H1 (cell line): ENCODE data around the gene GDPD5. TPM values are rescaled to one million over a fixed set of nuclear protein-coding genes. Genes with fewer than 3 reads are reported as not detected.

ENCODE experiments used
- CTCF ChIA-PET: fragments of 300-600 bp; sonication (Branson Sonifier 250); formaldehyde crosslinking; loops from one replicate; lab custom pipeline; 2021; ENCODE audit not compliant: partially characterized antibody; lab: Charles Lee
- POLR2A ChIA-PET: fragments of 300-600 bp; sonication (Branson Sonifier 250); formaldehyde crosslinking; loops from one replicate; lab custom pipeline; 2021; ENCODE audit warnings: inconsistent platforms; ENCODE audit not compliant: partially characterized antibody; lab: Charles Lee
- DNase-seq, 2 experiments: peaks; one replicate each; pipeline versions ENCODE4 v3.0.0 to v3.0.0-alpha.2; 2010 to 2022; ENCODE audit warnings: low spot score in 2 of 2, low read depth in 1 of 2, mixed read lengths in 1 of 2
- FAIRE-seq: peaks from 2 replicates; lab custom pipeline; 2011; peaks lifted over from hg19 to GRCh38; lab: Jason Lieb, UNC
- H2AFZ ChIP-seq: 2 replicates; pipeline ENCODE4 v1.8.1; 2012; ENCODE audit warnings: low read length, inconsistent platforms
- H2AK5ac ChIP-seq: 2 replicates; pipeline ENCODE4 v1.6.1; 2013; ENCODE audit warnings: low read depth, low read length
- H2BK120ac ChIP-seq: replicated peaks from 2 replicates; pipeline ENCODE3; 2013; ENCODE audit warnings: low read depth, low read length, inconsistent platforms
- H2BK12ac ChIP-seq: 2 replicates; pipeline ENCODE4 v1.6.1; 2013; ENCODE audit warnings: low read depth, low read length
- H2BK15ac ChIP-seq: 2 replicates; pipeline ENCODE4 v1.6.1; 2013; ENCODE audit warnings: low read length
- H2BK20ac ChIP-seq: 2 replicates; pipeline ENCODE4 v1.6.1; 2013; ENCODE audit warnings: low read length
- H2BK5ac ChIP-seq: 2 replicates; pipeline ENCODE4 v1.6.1; 2013; ENCODE audit warnings: low read depth, low read length
- H3K14ac ChIP-seq: 2 replicates; pipeline ENCODE4 v1.6.1; 2013; ENCODE audit warnings: inconsistent platforms; ENCODE audit not compliant: insufficient read length
- H3K18ac ChIP-seq: 2 replicates; pipeline ENCODE4 v1.6.1; 2013; ENCODE audit warnings: low read length; ENCODE audit errors: extremely low read depth
- H3K23ac ChIP-seq: 2 replicates; pipeline ENCODE4 v1.6.1; 2013; ENCODE audit warnings: inconsistent platforms; ENCODE audit not compliant: insufficient read length
- H3K23me2 ChIP-seq: 2 replicates; pipeline ENCODE4 v1.6.1; 2013; ENCODE audit warnings: low read depth, low read length
- H3K27ac ChIP-seq: 2 replicates; pipeline ENCODE4 v1.6.1; 2011; ENCODE audit warnings: low read depth, low read length, inconsistent platforms
- H3K27me3 ChIP-seq, 4 experiments: replicated peaks in 1 of 4; 1 replicate in 1 of 4; 2 replicates in 3 of 4; pipeline versions ENCODE4 v1.6.1 to v1.8.1; 2011 to 2013; ENCODE audit warnings: low read length in 3 of 4, mild to moderate bottlenecking in 3 of 4, inconsistent platforms in 2 of 4, mixed read lengths in 2 of 4, moderate library complexity in 1 of 4; ENCODE audit not compliant: control insufficient read depth in 3 of 4, insufficient read depth in 3 of 4; ENCODE audit errors: extremely low read depth in 1 of 4
- H3K36me3 ChIP-seq, 4 experiments: 2 replicates each; pipeline versions ENCODE4 v1.6.1 to v1.8.1; 2011 to 2013; ENCODE audit warnings: mild to moderate bottlenecking in 4 of 4, low read length in 3 of 4, moderate library complexity in 2 of 4, control low read depth in 1 of 4, inconsistent platforms in 1 of 4; ENCODE audit not compliant: insufficient read depth in 4 of 4, control insufficient read depth in 2 of 4
- H3K4ac ChIP-seq: replicated peaks from 2 replicates; pipeline ENCODE3; 2013; ENCODE audit warnings: low read length, low read depth, mixed read lengths, inconsistent platforms; ENCODE audit not compliant: insufficient read length
- H3K4me1 ChIP-seq, 4 experiments: replicated peaks in 1 of 4; 1 replicate in 1 of 4; 2 replicates in 3 of 4; pipeline versions ENCODE4 v1.6.1 to v1.8.1; 2011 to 2013; ENCODE audit warnings: low read length in 3 of 4, inconsistent platforms in 2 of 4, mixed read lengths in 1 of 4; ENCODE audit not compliant: insufficient read depth in 4 of 4, control insufficient read depth in 3 of 4
- H3K4me2 ChIP-seq, 2 experiments: 2 replicates each; pipeline versions ENCODE4 v1.6.1 to v1.8.1; 2011 to 2013; ENCODE audit warnings: low read depth in 2 of 2, low read length in 2 of 2, control low read depth in 1 of 2, inconsistent platforms in 1 of 2, mild to moderate bottlenecking in 1 of 2; ENCODE audit not compliant: insufficient read depth in 1 of 2
- H3K4me3 ChIP-seq, 4 experiments: fragments of 200-600, 300-600 bp in 1 of 4; sonication (generic), shearing (Covaris generic), sonication (Bioruptor Twin) in 1 of 4; 2 replicates each; pipeline versions ENCODE4 v1.5.1 to v1.8.1; 2011 to 2016; ENCODE audit warnings: low read length in 4 of 4, low read depth in 3 of 4, control low read depth in 2 of 4, inconsistent platforms in 2 of 4, mild to moderate bottlenecking in 2 of 4, mixed read lengths in 1 of 4, moderate library complexity in 1 of 4; ENCODE audit not compliant: insufficient read depth in 2 of 4; ENCODE audit errors: extremely low read depth in 1 of 4
- H3K56ac ChIP-seq: replicated peaks from 2 replicates; pipeline ENCODE3; 2013; ENCODE audit warnings: low read depth, mild to moderate bottlenecking, mixed read lengths, low read length, inconsistent platforms; ENCODE audit not compliant: insufficient read length
- H3K79me1 ChIP-seq: 2 replicates; pipeline ENCODE4 v1.6.1; 2013; ENCODE audit warnings: low read depth, low read length, control low read depth
- H3K79me2 ChIP-seq, 2 experiments: 2 replicates each; pipeline versions ENCODE4 v1.6.1 to v1.8.1; 2012 to 2013; ENCODE audit warnings: low read length in 2 of 2, mild to moderate bottlenecking in 2 of 2, inconsistent platforms in 1 of 2; ENCODE audit not compliant: insufficient read depth in 2 of 2, control insufficient read depth in 1 of 2
- H3K9ac ChIP-seq, 4 experiments: replicated peaks in 1 of 4; 1 replicate in 1 of 4; 2 replicates in 3 of 4; pipeline versions ENCODE4 v1.6.1 to v1.8.1; 2011 to 2013; ENCODE audit warnings: low read depth in 3 of 4, low read length in 3 of 4, control low read depth in 2 of 4, mild to moderate bottlenecking in 2 of 4, moderate library complexity in 2 of 4, inconsistent platforms in 1 of 4; ENCODE audit errors: extremely low read depth in 1 of 4
- H3K9me3 ChIP-seq, 2 experiments: 2 replicates each; pipeline versions ENCODE4 v1.6.1 to v1.8.1; 2012 to 2013; ENCODE audit warnings: mild to moderate bottlenecking in 2 of 2, moderate library complexity in 2 of 2, control low read depth in 1 of 2, inconsistent platforms in 1 of 2, low read depth in 1 of 2, low read length in 1 of 2, mixed read lengths in 1 of 2; ENCODE audit not compliant: insufficient read depth in 2 of 2
- H4K20me1 ChIP-seq, 2 experiments: replicated peaks in 1 of 2; 2 replicates each; pipeline versions ENCODE3 to v1.8.1; 2011 to 2013; ENCODE audit warnings: inconsistent platforms in 2 of 2, low read length in 2 of 2, mild to moderate bottlenecking in 1 of 2; ENCODE audit not compliant: insufficient read depth in 2 of 2, control insufficient read depth in 1 of 2
- H4K5ac ChIP-seq: 2 replicates; pipeline ENCODE4 v1.6.1; 2013; ENCODE audit warnings: low read length, low read depth, mixed read lengths, inconsistent platforms; ENCODE audit not compliant: insufficient read length
- H4K8ac ChIP-seq: 2 replicates; pipeline ENCODE4 v1.8.0; 2013; ENCODE audit warnings: mild to moderate bottlenecking, moderate library complexity, low read length, inconsistent platforms; ENCODE audit not compliant: insufficient read depth; ENCODE audit errors: extremely low read depth
- H4K91ac ChIP-seq: replicated peaks from 2 replicates; pipeline ENCODE3; 2013; ENCODE audit warnings: low read length, mixed read lengths, inconsistent platforms; ENCODE audit not compliant: insufficient read length
- ASH2L ChIP-seq: fragments of 200-600, 300-600 bp; sonication (generic); IDR thresholded peaks from one replicate; pipeline ENCODE4 v1.7.1; 2017; ENCODE audit warnings: low read length
- CBX5 ChIP-seq: fragments of 300-800, 300-1000 bp; sonication (generic); IDR thresholded peaks from 2 replicates; pipeline ENCODE4 v1.7.1; 2016; ENCODE audit warnings: antibody characterized with exemption, low read length, low read depth
- HDAC2 ChIP-seq, 2 experiments: fragments of 300-600 bp in 1 of 2; sonication (generic) in 1 of 2; IDR thresholded peaks; 2 replicates each; pipeline ENCODE4 v1.6.1; 2011 to 2012; ENCODE audit warnings: low read depth in 2 of 2, low read length in 2 of 2, mild to moderate bottlenecking in 2 of 2, moderate library complexity in 2 of 2, borderline replicate concordance in 1 of 2, inconsistent platforms in 1 of 2
- JUN ChIP-seq: IDR thresholded peaks from 2 replicates; pipeline ENCODE4 v1.6.1; 2011; ENCODE audit warnings: low read depth, mild to moderate bottlenecking, improper control_type of control experiment, low read length
- JUND ChIP-seq: IDR thresholded peaks from 2 replicates; pipeline ENCODE4 v1.6.1; 2011; ENCODE audit warnings: mild to moderate bottlenecking, improper control_type of control experiment, low read length
- KDM1A ChIP-seq: fragments of 200-600, 300-600 bp; sonication (generic); IDR thresholded peaks from 2 replicates; pipeline ENCODE4 v1.7.1; 2016; ENCODE audit warnings: mild to moderate bottlenecking, low read length, borderline replicate concordance
- POLR2AphosphoS5 ChIP-seq: IDR thresholded peaks from 2 replicates; pipeline ENCODE4 v1.6.1; 2011; ENCODE audit warnings: low read depth, low read length
- SP1 ChIP-seq: IDR thresholded peaks from 2 replicates; pipeline ENCODE4 v1.6.1; 2011; ENCODE audit warnings: low read depth, low read length
- SP2 ChIP-seq: IDR thresholded peaks from 2 replicates; pipeline ENCODE4 v1.6.1; 2012; ENCODE audit warnings: mild to moderate bottlenecking, low read length, inconsistent platforms
- SRF ChIP-seq: IDR thresholded peaks from 2 replicates; pipeline ENCODE4 v1.6.1; 2011; ENCODE audit warnings: mild to moderate bottlenecking, low read depth, low read length, moderate library complexity
- SUZ12 ChIP-seq: fragments of 200-600 bp; sonication (generic); IDR thresholded peaks from 2 replicates; pipeline ENCODE4 v1.6.1; 2012; ENCODE audit warnings: mild to moderate bottlenecking, inconsistent platforms, low read length, moderate library complexity, mixed read lengths
- TAF1 ChIP-seq: IDR thresholded peaks from 2 replicates; pipeline ENCODE4 v1.6.1; 2011; ENCODE audit warnings: mild to moderate bottlenecking, low read depth, low read length
- ZNF274 ChIP-seq: IDR thresholded peaks from 2 replicates; pipeline ENCODE4 v1.7.0; 2012; ENCODE audit warnings: low read length, borderline replicate concordance; ENCODE audit errors: extremely low read depth
- WGBS, 2 experiments: shearing (Covaris generic) in 1 of 2; methylation state at CpG; one replicate each; pipeline versions ENCODE4 v1.1.6 to v1.1.7; 2013 to 2015; ENCODE audit warnings: low lambda C conversion rate in 2 of 2, mixed read lengths in 2 of 2, inconsistent platforms in 1 of 2, low coverage in 1 of 2, missing lambda C conversion rate in 1 of 2; ENCODE audit not compliant: insufficient replicate concordance in 2 of 2, insufficient coverage in 1 of 2, insufficient read length in 1 of 2; ENCODE audit errors: extremely low coverage in 1 of 2, missing lambda C conversion rate in 1 of 2; 5-methylcytosine and 5-hydroxymethylcytosine counted together
- polyA plus RNA-seq, 7 experiments: library from polyadenylated mRNA; depleted of rRNA in 3 of 7; stranded (reverse) in 5 of 7; unstranded in 2 of 7; fragments of >200 nt in 5 of 7; fragments of 200-250 nt in 2 of 7; gene quantifications; 1 replicate in 5 of 7; 2 replicates in 1 of 7; 4 replicates in 1 of 7; pipeline versions ENCODE4 v1.2.1 to v1.2.3, GENCODE V29; 2011 to 2013; ENCODE audit warnings: missing spikeins in 2 of 7, mixed read lengths in 2 of 7
- total RNA-seq: library from RNA; stranded (reverse); fragmentation: NEBNext Ultra II Directional; extraction: Animal tissue kit (Norgen Biotek cat#: 25700); gene quantifications from 2 replicates; pipeline ENCODE4 v1.2.1, GENCODE V29; 2021

GDPD5 gene
- total and polyA plus RNA-seq, 2 of the 8 experiments (the other 6 are each of a cell fraction or from before 2014, with no cell fraction given), result 7.8 to 8.6 TPM

GRCh38 chr11:75518771-75519653 lies 6.7 kb downstream of the GDPD5 start:
- no peaks in the 10 kb centered on the region for H3K36me3 ChIP-seq
- H3K4me3 ChIP-seq, result no peak overlapping the region
- no peak overlapping the region for H2BK15ac ChIP-seq
- no peak overlapping the region for H4K91ac ChIP-seq
- H3K56ac ChIP-seq, result no peak overlapping the region
- H3K4ac ChIP-seq, result no peak overlapping the region
- H3K4me2 ChIP-seq, result no peak overlapping the region
- no peak overlapping the region for H3K23ac ChIP-seq
- no peak for FAIRE-seq
- H3K23me2 ChIP-seq, result no peaks in the 10 kb centered on the region
- no peak overlapping the region for H4K8ac ChIP-seq
- TF ChIP-seq POLR2AphosphoS5 (no peak), SP1 (no peak), ASH2L (no peak), KDM1A (no peak), ZNF274 (no peak), SRF (no peak), SUZ12 (no peak), TAF1 (no peak), JUN (no peak), JUND (no peak), CBX5 (no peak), SP2 (no peak), HDAC2 (IDR thresholded peaks at IDR 0.05; ENCODE audit: borderline replicate concordance in 1 of 2, low read depth in 2 of 2, low read length in 2 of 2) (no peak)
- TF ChIP-seq, all 59 proteins: peak for 0
- POLR2A ChIA-PET, result interaction anchor here (0.6 to 1.9 kb wide), 4 partner anchors 42 to 187 kb away, joined by 3 to 6 read pairs (median 3); no protein-coding TSS in a partner anchor
- no peak overlapping the region for H2BK5ac ChIP-seq
- H3K27me3 ChIP-seq, result peaks cover under 1 to 16% (median 7%) of the 10 kb centered on the region in 4 experiments; a peak in 6 of 7 replicates
- H3K14ac ChIP-seq, result no peak overlapping the region
- H2BK12ac ChIP-seq, result no peak overlapping the region
- no peak overlapping the region for H3K9ac ChIP-seq
- H3K9me3 ChIP-seq, result 0 out of 4 replicates have a peak, but pooled peaks cover 0 to 2% of the 10 kb centered on the region in 2 experiments
- H4K5ac ChIP-seq, result no peak overlapping the region
- CTCF ChIA-PET, result interaction anchor here (1.1 to 27.2 kb wide), 9 partner anchors 10 to 130 kb away, joined by 4 to 603 read pairs (median 7); no protein-coding TSS in a partner anchor
- H3K79me1 ChIP-seq, result no peaks in the 10 kb centered on the region
- no peak overlapping the region for H3K18ac ChIP-seq
- H2BK20ac ChIP-seq, result no peak overlapping the region
- no peaks in the 10 kb centered on the region for H3K79me2 ChIP-seq
- H4K20me1 ChIP-seq, result no peaks in the 10 kb centered on the region
- no peak overlapping the region for H2AK5ac ChIP-seq
- no peak overlapping the region for H2BK120ac ChIP-seq
- no peak for DNase-seq
- WGBS, 2 experiments, result 81% methylated on average over 9 of the region's 9 CpGs; no CpG with 5 or more reads in 1 of the 2 experiments
- peaks cover 0 to 2% (median 0%) of the 10 kb centered on the region in 4 experiments; a peak in 1 of 7 replicates for H3K4me1 ChIP-seq
- H2AFZ ChIP-seq, result no peak overlapping the region
- no peak overlapping the region for H3K27ac ChIP-seq
